Endothelial cell of hepatic sinusoid (primary cell): Measurements from ENCODE around the gene PAMR1.

Experiments used
- in situ Hi-C: cut with HindIII; loops from 2 replicates; pipeline ENCODE4 v1.10.0; 2017; ENCODE audit warnings: low sequenced_read_pairs

Gene PAMR1

GRCh38 chr11:35414311-35414710, 111.1 kb downstream of the PAMR1 start:
- in situ Hi-C loops = loop anchor here (10.0 kb wide), 1 partner anchor 900 kb away; the partner anchor contains the start of gene ELF5

GRCh38 chr11:35413598-35413997, 111.8 kb downstream of the PAMR1 start:
- in situ Hi-C loops = loop anchor here (10.0 kb wide), 1 partner anchor 899 kb away; the partner anchor contains the start of gene ELF5

GRCh38 chr11:35412285-35412684, 113.1 kb downstream of the PAMR1 start:
- in situ Hi-C loops = loop anchor here (10.0 kb wide), 1 partner anchor 897 kb away; the partner anchor contains the start of gene ELF5

GRCh38 chr11:35407041-35407440, 118.4 kb downstream of the PAMR1 start:
- in situ Hi-C loops = no loop called here

GRCh38 chr11:35404388-35404775, 121.0 kb downstream of the PAMR1 start:
- in situ Hi-C loops = no loop called here

- in situ Hi-C loops = no loop called here
Observed at GRCh38 chr11:35403765-35404387, 121.5 kb downstream of the PAMR1 start.

- in situ Hi-C loops = no loop called here
Observed at GRCh38 chr11:35402751-35403660, 122.4 kb downstream of the PAMR1 start.

GRCh38 chr11:35398881-35399280, 126.5 kb downstream of the PAMR1 start:
- in situ Hi-C loops = no loop called here

- in situ Hi-C loops = no loop called here
Observed at GRCh38 chr11:35394941-35395340, 130.5 kb downstream of the PAMR1 start.

GRCh38 chr11:35393098-35393497, 132.3 kb downstream of the PAMR1 start:
- in situ Hi-C loops = no loop called here

GRCh38 chr11:35391922-35392688, 133.3 kb downstream of the PAMR1 start:
- in situ Hi-C loops = no loop called here

GRCh38 chr11:35390737-35391682, 134.4 kb downstream of the PAMR1 start:
- in situ Hi-C loops = no loop called here

GRCh38 chr11:35389897-35390465, 135.4 kb downstream of the PAMR1 start:
- in situ Hi-C loops = loop anchor here (5.0 kb wide), 1 partner anchor 463 kb away; no protein-coding TSS in a partner anchor

- in situ Hi-C loops = loop anchor here (5.0 kb wide), 1 partner anchor 462 kb away; no protein-coding TSS in a partner anchor
Observed at GRCh38 chr11:35389112-35389511, 136.3 kb downstream of the PAMR1 start.

GRCh38 chr11:35388061-35388460, 137.4 kb downstream of the PAMR1 start:
- in situ Hi-C loops = loop anchor here (5.0 kb wide), 1 partner anchor 461 kb away; no protein-coding TSS in a partner anchor

- in situ Hi-C loops = loop anchor here (5.0 kb wide), 1 partner anchor 460 kb away; no protein-coding TSS in a partner anchor
Observed at GRCh38 chr11:35387111-35387982, 138.1 kb downstream of the PAMR1 start.

- in situ Hi-C loops = no loop called here
Observed at GRCh38 chr11:35383953-35384352, 141.5 kb downstream of the PAMR1 start.
